Right atrium auricular region (tissue), 2 donors: ENCODE measurements around the gene SPARC. TPM values are rescaled to one million over a fixed set of nuclear protein-coding genes. Genes with fewer than 3 reads are reported as not detected.
A peak's percentile ranks its signal among the peaks of the same experiment; 100 is the strongest.
"Not testable (repeated sequence)": the region's sequence is repeated elsewhere in the genome, so short reads cannot be mapped to it uniquely, and the experiment has no call there.

Experiments
- DNase-seq: peaks from one replicate; pipeline ENCODE4 v3.0.0-alpha.2; 2019; ENCODE audit warnings: low spot score
- H3K27ac ChIP-seq, 2 donors: fragments of 200-600 bp; sonication (generic); 1 replicate in 1 of 2; 2 replicates in 1 of 2; pipeline ENCODE4 v1.5.1; 2016 to 2019
- H3K27me3 ChIP-seq, 2 donors: fragments of 200-600 bp; sonication (generic); one replicate each; pipeline versions ENCODE4 v1.5.1 to v1.6.0; 2017 to 2019
- H3K36me3 ChIP-seq: fragments of 200-600 bp; sonication (generic); one replicate; pipeline ENCODE4 v1.5.1; 2016
- H3K4me1 ChIP-seq, 2 donors: fragments of 200-600 bp; sonication (generic); one replicate each; pipeline versions ENCODE4 v1.5.1 to v1.6.0; 2017 to 2019
- H3K4me3 ChIP-seq, 2 donors: fragments of 200-600 bp; sonication (generic); 1 replicate in 1 of 2; 2 replicates in 1 of 2; pipeline ENCODE4 v1.5.1; 2017 to 2019; ENCODE audit warnings: mild to moderate bottlenecking in 1 of 2, moderate library complexity in 1 of 2
- H3K9me3 ChIP-seq, 2 donors: fragments of 200-600 bp; sonication (generic); one replicate each; pipeline ENCODE4 v1.5.1; 2019
- CTCF ChIP-seq, 2 donors: fragments of 200-600 bp; sonication (generic); IDR thresholded peaks; one replicate each; pipeline ENCODE4 v1.5.1; 2019; ENCODE audit warnings: antibody characterized with exemption in 2 of 2
- total RNA-seq, 2 donors: library from RNA; depleted of rRNA; stranded (reverse); fragments of >200 nt; gene quantifications; one replicate each; pipeline ENCODE4 v1.1.0, GENCODE V29; 2016

Gene SPARC
- total RNA-seq, 2 donors from 2014 or later = 292 to 567 TPM

- Histone ChIP-seq H3K36me3 (no peaks in the 10 kb centered on the region), H3K27me3 (no peaks in the 10 kb centered on the region), H3K27ac (peak overlapping the region; percentile 82 to 92), H3K4me1 (peaks cover 0 to 87% of the 10 kb centered on the region in 2 donors), H3K9me3 (no peaks in the 10 kb centered on the region), H3K4me3 (peak overlapping the region in 1 of 2 donors; percentile 20)
- DNase-seq = no peak
- TF ChIP-seq CTCF (IDR thresholded peaks at IDR 0.05) = no peak
Observed at GRCh38 chr5:151680944-151681427, 5.7 kb downstream of the SPARC start.

GRCh38 chr5:151680156-151680505 lies 6.6 kb downstream of the SPARC start:
- H3K36me3 ChIP-seq, H3K27me3 ChIP-seq, H3K9me3 ChIP-seq, DNase-seq: not testable (repeated sequence)
- Histone ChIP-seq H3K4me1 (peaks cover 0 to 96% of the 10 kb centered on the region in 2 donors), H3K4me3 (peak overlapping the region in 1 of 2 donors; percentile 20), H3K27ac (peak overlapping the region; percentile 82 to 92)

GRCh38 chr5:151679421-151680155 lies 7.1 kb downstream of the SPARC start:
- Histone ChIP-seq H3K27ac (peak overlapping the region; percentile 82 to 92), H3K36me3 (peaks cover 11% of the 10 kb centered on the region), H3K9me3 (no peaks in the 10 kb centered on the region), H3K4me1 (peaks cover 0 to 98% of the 10 kb centered on the region in 2 donors), H3K27me3 (no peaks in the 10 kb centered on the region), H3K4me3 (peak overlapping the region in 1 of 2 donors; percentile 18)
- no peak for DNase-seq
- TF ChIP-seq CTCF (IDR thresholded peaks at IDR 0.05) = no peak

GRCh38 chr5:151678713-151679112 lies 8.0 kb downstream of the SPARC start:
- H3K9me3 ChIP-seq = no peaks in the 10 kb centered on the region
- DNase-seq = no peak
- H3K27ac ChIP-seq = peak overlapping the region; percentile 82 to 92
- H3K4me1 ChIP-seq = peaks cover 0 to 98% of the 10 kb centered on the region in 2 donors
- peak overlapping the region in 1 of 2 donors; percentile 18 for H3K4me3 ChIP-seq
- H3K36me3 ChIP-seq = peaks cover 20% of the 10 kb centered on the region
- no peak for TF ChIP-seq CTCF (IDR thresholded peaks at IDR 0.05)
- no peaks in the 10 kb centered on the region for H3K27me3 ChIP-seq

- TF ChIP-seq CTCF (IDR thresholded peaks at IDR 0.05) = no peak
- peaks cover 27% of the 10 kb centered on the region for H3K36me3 ChIP-seq
- H3K4me3 ChIP-seq = peak overlapping the region in 1 of 2 donors; percentile 18
- H3K27ac ChIP-seq = peak overlapping the region; percentile 82 to 92
- no peaks in the 10 kb centered on the region for H3K9me3 ChIP-seq
- DNase-seq = no peak
- no peaks in the 10 kb centered on the region for H3K27me3 ChIP-seq
- H3K4me1 ChIP-seq = peaks cover 0 to 98% of the 10 kb centered on the region in 2 donors
Observed at GRCh38 chr5:151677776-151678545, 8.8 kb downstream of the SPARC start.

GRCh38 chr5:151676719-151677118 lies 10.0 kb downstream of the SPARC start:
- H3K27me3 ChIP-seq = no peaks in the 10 kb centered on the region
- no peaks in the 10 kb centered on the region for H3K9me3 ChIP-seq
- DNase-seq = no peak
- no peak for TF ChIP-seq CTCF (IDR thresholded peaks at IDR 0.05)
- H3K4me1 ChIP-seq = peaks cover 0 to 98% of the 10 kb centered on the region in 2 donors
- H3K27ac ChIP-seq = peak overlapping the region; percentile 82 to 92
- peaks cover 37% of the 10 kb centered on the region for H3K36me3 ChIP-seq
- H3K4me3 ChIP-seq = no peak overlapping the region
